Measurements from ENCODE around the gene INSIG1.

- no peak for TF ChIP-seq POLR2A (IDR thresholded peaks at IDR 0.05)
- TF ChIP-seq, protein P1, sequence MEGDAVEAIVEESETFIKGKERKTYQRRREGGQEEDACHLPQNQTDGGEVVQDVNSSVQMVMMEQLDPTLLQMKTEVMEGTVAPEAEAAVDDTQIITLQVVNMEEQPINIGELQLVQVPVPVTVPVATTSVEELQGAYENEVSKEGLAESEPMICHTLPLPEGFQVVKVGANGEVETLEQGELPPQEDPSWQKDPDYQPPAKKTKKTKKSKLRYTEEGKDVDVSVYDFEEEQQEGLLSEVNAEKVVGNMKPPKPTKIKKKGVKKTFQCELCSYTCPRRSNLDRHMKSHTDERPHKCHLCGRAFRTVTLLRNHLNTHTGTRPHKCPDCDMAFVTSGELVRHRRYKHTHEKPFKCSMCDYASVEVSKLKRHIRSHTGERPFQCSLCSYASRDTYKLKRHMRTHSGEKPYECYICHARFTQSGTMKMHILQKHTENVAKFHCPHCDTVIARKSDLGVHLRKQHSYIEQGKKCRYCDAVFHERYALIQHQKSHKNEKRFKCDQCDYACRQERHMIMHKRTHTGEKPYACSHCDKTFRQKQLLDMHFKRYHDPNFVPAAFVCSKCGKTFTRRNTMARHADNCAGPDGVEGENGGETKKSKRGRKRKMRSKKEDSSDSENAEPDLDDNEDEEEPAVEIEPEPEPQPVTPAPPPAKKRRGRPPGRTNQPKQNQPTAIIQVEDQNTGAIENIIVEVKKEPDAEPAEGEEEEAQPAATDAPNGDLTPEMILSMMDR (IDR thresholded peaks at IDR 0.05): no peak
Observed at GRCh38 chr7:155343150-155343549, 45.5 kb downstream of the INSIG1 start.
